Measurements from ENCODE around the gene FGF23.
A peak's percentile ranks its signal among the peaks of the same experiment; 100 is the strongest.

FGF23 gene

DNA sequence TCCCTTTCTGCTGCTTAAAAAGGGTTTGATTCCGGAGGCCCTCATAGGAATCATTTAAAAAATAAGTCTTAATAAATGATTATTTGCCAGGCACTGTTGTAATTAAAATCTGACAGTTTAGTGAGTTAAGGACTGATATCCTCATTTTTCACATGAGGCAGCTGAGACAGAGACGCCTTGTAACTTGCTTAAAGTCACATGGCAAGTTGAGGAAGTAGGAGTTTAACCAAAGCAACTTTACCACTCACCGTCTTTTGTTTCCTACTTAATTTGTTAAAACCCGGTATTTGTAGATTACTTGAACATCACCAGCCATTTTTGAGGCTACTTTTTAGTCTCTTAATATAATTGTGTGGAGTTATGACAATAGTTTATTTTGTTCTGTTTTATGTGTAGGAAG, 56.1 kb downstream of the FGF23 start:
- Histone ChIP-seq H3K4me3 (ENCODE audit: insufficient read depth, low read length, poor library complexity, severe bottlenecking) (peak overlapping the region; percentile 80), H3F3A (ENCODE audit: insufficient read depth) (0 out of 2 replicates have a peak, but pooled peaks cover 15% of the 10 kb centered on the region), H4K20me1 (ENCODE audit: low read depth, low read length) (no peaks in the 10 kb centered on the region; the same call in 1 of the 2 replicates), H3K9me2 (replicated peaks; ENCODE audit: insufficient read depth, low read length) (no peaks in the 10 kb centered on the region), H3K4me2 (ENCODE audit: low read depth, low read length, poor library complexity, severe bottlenecking) (peak overlapping the region; percentile 93), H3K79me2 (ENCODE audit: insufficient read depth, low read length) (peaks cover 70% of the 10 kb centered on the region), H3K9ac (ENCODE audit: low read length) (peak overlapping the region; percentile 85), H3K27ac (ENCODE audit: low read depth, low read length) (no peak overlapping the region), H3K9me3 (ENCODE audit: insufficient read depth, low read length) (no peaks in the 10 kb centered on the region), H2AFZ (ENCODE audit: low read depth, low read length, severe bottlenecking) (no peak overlapping the region), H3K27me3 (ENCODE audit: low read length) (no peaks in the 10 kb centered on the region), H3K36me3 (ENCODE audit: low read length) (0 out of 2 replicates have a peak, but pooled peaks cover 4% of the 10 kb centered on the region)
- TF ChIP-seq EZH2phosphoT487 (conservative IDR thresholded peaks at IDR 0.05; ENCODE audit: low read length) = no peak
- no peak for TF ChIP-seq CTCF (IDR thresholded peaks at IDR 0.05; ENCODE audit: insufficient read depth, low read length, poor library complexity, severe bottlenecking)

GRCh38 chr12:4322726-4323125, 56.8 kb downstream of the FGF23 start:
- Histone ChIP-seq H2AFZ (ENCODE audit: low read depth, low read length, severe bottlenecking) (no peak overlapping the region), H3K27me3 (ENCODE audit: low read length) (no peaks in the 10 kb centered on the region), H3K9me2 (replicated peaks; ENCODE audit: insufficient read depth, low read length) (no peaks in the 10 kb centered on the region), H3K27ac (ENCODE audit: low read depth, low read length) (peak overlapping the region; percentile 52), H3K4me3 (ENCODE audit: insufficient read depth, low read length, poor library complexity, severe bottlenecking) (peak overlapping the region; percentile 80), H3K4me2 (ENCODE audit: low read depth, low read length, poor library complexity, severe bottlenecking) (peak overlapping the region; percentile 93), H3K79me2 (ENCODE audit: insufficient read depth, low read length) (peaks cover 63% of the 10 kb centered on the region), H3K9me3 (ENCODE audit: insufficient read depth, low read length) (no peaks in the 10 kb centered on the region), H3K9ac (ENCODE audit: low read length) (peak overlapping the region; percentile 85), H3F3A (ENCODE audit: insufficient read depth) (0 out of 2 replicates have a peak, but pooled peaks cover 15% of the 10 kb centered on the region), H4K20me1 (ENCODE audit: low read depth, low read length) (no peaks in the 10 kb centered on the region; the same call in 1 of the 2 replicates), H3K36me3 (ENCODE audit: low read length) (0 out of 2 replicates have a peak, but pooled peaks cover 4% of the 10 kb centered on the region)
- TF ChIP-seq EZH2phosphoT487 (conservative IDR thresholded peaks at IDR 0.05; ENCODE audit: low read length) (no peak), CTCF (IDR thresholded peaks at IDR 0.05; ENCODE audit: insufficient read depth, low read length, poor library complexity, severe bottlenecking) (no peak)

- Histone ChIP-seq H3K4me3 (ENCODE audit: insufficient read depth, low read length, poor library complexity, severe bottlenecking) (peak within 1 kb of the TSS; percentile 80), H3K79me2 (ENCODE audit: insufficient read depth, low read length) (peaks cover 47% of the 10 kb centered on the region), H2AFZ (ENCODE audit: low read depth, low read length, severe bottlenecking) (peak within 1 kb of the TSS; percentile 75), H3K9me2 (replicated peaks; ENCODE audit: insufficient read depth, low read length) (no peaks in the 10 kb centered on the region), H3K36me3 (ENCODE audit: low read length) (0 out of 2 replicates have a peak, but pooled peaks cover 4% of the 10 kb centered on the region), H3F3A (ENCODE audit: insufficient read depth) (0 out of 2 replicates have a peak, but pooled peaks cover 15% of the 10 kb centered on the region), H3K9ac (ENCODE audit: low read length) (peak within 1 kb of the TSS; percentile 85), H3K4me2 (ENCODE audit: low read depth, low read length, poor library complexity, severe bottlenecking) (peak within 1 kb of the TSS; percentile 97), H4K20me1 (ENCODE audit: low read depth, low read length) (no peaks in the 10 kb centered on the region; the same call in 1 of the 2 replicates), H3K9me3 (ENCODE audit: insufficient read depth, low read length) (no peaks in the 10 kb centered on the region), H3K27ac (ENCODE audit: low read depth, low read length) (peak within 1 kb of the TSS; percentile 74), H3K27me3 (ENCODE audit: low read length) (no peaks in the 10 kb centered on the region)
- no peak for TF ChIP-seq CTCF (IDR thresholded peaks at IDR 0.05; ENCODE audit: insufficient read depth, low read length, poor library complexity, severe bottlenecking)
- no peak for TF ChIP-seq EZH2phosphoT487 (conservative IDR thresholded peaks at IDR 0.05; ENCODE audit: low read length)
Observed at GRCh38 chr12:4320853-4321701, 58.4 kb downstream of the FGF23 start, which contains the start of gene TIGAR. TSS of gene TIGAR (plus strand) at chr12:4321213. CDS start at chr12:4321272, 59 bp downstream.

Data from SU-DHL-6 (cell line).